NCI-H2196 (cell line): ENCODE data around the gene FTO.

Experiments
- DNase-seq: peaks from one replicate; lab custom pipeline; 2025; ENCODE audit not compliant: unreplicated experiment; lab: John Stamatoyannopoulos, UW

FTO gene

DNA sequence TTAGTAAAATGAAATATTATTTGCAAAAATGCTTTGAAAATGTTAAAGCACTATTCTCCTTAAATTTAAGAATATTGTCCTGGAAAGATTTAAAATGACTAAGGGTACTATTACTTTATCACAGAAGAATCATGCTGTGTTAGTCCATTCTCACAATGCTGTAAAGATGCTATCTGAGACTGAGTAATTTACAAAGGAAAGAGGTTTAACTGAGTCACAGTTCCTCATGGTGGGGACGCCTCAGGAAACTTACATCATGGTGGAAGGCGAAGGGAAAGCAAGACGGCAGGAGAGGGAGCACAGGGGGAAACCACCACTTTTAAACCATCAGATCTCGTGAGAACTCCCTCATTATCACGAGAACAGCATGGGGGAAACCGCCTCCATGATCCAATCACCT is 337.0 kb downstream of the FTO start:
- no peak for DNase-seq

DNA sequence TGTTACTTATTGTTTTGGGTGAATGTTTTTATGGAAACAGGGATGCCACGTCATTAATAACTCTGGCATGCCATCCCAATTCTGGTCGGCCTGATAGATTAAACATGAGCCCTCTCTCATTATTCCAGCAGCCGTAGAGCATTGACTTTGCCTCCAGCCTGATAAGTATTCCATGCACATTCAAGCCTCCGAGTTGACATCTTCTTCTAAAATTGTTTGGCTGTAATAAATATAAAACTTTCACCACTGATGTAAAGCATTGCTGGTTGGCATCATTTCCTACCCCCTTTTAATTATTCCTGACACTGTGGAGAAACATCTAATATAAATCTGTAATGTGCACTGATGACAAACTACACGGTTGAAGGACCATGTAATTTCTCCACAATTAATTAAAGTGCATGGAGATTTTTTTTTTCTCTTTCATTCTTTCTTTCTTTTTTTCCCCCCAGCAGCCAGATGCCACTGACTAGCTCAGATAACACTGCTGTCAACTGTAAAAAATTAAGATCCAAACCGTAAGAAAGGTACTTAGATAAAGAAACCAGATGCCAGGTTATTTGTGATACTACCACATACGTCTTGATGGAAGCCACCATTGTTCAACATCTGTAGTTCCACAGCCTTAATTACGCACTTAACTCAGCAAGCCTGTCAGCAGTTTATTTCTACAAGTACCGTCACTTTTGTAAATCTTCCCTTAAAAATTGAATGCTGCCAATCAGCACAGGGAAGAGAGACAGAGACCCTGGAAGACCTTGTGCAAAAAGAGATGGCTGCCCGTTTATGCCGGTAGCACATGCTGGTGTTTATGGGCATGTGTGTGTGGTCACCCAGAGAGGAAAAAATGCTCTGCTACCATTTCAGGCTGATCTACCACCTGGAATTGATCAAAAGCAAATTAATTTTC is 344.9 kb downstream of the FTO start:
- DNase-seq, result no peak

DNA sequence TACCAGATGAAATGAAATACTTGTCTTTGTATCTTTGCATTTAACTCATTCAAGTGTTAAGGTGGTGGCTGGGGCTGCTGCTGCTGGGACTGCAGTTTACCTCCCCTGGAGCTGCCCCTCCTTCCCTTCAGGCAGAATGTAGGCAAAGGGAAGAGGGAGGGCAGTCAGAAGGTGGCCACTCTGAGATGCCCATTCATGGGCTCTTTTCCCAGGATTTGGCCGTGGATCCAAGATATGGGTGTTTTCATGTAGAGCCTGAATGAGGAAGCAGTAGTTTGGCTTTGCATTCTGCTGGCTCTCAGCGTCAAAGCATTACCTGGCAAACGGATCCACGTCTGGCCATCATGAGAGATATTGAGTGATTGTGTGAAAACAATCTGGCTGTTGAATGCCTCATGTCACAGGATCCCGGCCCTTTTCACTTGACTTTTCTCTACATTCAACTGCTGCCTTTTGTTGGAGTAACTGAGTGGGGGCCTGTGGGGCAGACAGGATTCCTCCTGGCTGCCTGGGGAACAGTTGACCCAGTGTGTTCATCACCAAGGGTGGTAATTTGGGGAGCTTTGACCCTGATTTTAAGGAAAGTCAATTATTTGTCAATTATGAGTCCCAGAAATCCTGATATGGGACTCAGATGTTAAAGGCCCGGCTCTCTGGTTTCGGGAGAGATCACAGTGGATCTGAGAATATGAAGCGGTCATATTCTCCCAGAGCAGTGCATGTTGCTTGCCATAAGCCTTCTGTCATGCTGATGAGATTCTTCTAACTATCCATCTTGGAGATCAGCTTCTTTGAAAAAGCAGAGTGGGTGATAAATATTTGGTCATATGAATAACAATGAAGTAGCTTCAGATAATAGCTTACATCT is 345.9 kb downstream of the FTO start:
- DNase-seq, result no peak

DNA sequence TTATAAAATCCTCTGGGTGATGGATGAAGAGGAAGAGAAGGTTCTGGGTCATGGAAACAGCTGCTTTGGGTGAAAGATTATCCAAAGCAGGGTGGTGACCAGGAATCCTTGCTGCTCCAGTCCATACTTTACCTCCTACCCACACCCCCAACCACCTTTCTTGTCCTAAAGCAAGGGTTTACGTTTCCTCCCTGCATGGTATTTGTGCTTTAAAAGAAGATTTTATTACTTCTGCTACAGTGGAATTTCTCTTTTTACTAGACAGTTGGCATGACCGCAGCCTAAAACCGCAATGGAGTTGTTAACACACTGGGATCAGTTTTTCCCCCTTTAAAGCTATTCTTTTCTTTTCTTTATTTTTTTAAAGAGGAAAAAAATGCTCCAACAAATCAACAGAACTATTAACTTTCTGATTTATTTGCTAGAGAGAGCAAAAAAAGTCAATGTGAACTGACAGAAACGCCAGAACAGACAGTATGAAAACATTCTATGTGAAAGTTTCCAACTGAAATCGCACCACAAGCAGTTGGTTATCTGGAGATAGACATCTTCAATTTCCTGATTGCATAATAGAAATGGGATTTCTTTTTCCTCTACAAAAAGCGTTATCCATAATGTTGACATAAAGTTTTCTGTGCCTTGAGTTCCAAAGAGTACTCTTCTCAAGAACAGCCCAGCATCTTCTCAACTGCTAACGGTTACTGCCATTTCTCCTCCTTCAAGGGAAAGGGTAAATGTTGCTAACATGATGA is 346.7 kb downstream of the FTO start:
- no peak for DNase-seq

DNA sequence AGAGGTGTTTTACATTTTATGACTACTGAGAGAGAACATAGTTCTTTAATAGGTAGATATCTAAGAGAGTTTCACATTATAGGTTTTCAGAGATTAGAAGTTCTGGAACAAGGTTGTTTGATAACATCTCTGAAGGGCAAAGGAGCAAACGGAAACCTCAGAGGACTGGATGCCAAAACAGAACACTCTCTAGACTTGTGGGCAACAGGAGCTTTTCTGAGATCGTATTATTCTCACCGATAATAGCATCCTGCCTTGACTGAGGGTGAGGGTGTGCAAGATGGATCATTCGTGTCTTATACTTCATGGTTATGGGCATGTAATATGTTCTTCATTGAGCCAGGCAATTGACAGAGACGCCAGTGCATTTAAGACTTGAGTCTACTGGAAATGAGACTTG is 347.9 kb downstream of the FTO start:
- DNase-seq, result no peak

DNA sequence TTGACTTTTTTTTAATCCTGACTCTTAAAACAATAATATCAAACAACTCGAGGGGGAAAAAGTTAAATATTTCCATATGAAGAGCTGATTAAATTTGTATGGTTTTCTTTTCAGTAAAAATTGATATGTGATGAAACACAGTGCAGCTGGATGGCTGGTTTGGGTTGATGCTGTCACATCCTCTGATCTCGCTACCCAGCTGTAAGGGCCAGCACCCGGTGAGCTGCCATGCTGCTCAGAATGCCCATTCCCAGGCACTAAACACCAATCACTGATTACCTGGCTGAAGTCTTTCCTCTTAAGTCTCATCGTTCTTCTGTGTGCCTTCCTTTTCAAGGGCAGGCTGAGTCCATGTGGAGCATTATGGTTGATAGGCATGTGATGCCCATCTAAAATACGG is 348.3 kb downstream of the FTO start:
- no peak for DNase-seq

DNA sequence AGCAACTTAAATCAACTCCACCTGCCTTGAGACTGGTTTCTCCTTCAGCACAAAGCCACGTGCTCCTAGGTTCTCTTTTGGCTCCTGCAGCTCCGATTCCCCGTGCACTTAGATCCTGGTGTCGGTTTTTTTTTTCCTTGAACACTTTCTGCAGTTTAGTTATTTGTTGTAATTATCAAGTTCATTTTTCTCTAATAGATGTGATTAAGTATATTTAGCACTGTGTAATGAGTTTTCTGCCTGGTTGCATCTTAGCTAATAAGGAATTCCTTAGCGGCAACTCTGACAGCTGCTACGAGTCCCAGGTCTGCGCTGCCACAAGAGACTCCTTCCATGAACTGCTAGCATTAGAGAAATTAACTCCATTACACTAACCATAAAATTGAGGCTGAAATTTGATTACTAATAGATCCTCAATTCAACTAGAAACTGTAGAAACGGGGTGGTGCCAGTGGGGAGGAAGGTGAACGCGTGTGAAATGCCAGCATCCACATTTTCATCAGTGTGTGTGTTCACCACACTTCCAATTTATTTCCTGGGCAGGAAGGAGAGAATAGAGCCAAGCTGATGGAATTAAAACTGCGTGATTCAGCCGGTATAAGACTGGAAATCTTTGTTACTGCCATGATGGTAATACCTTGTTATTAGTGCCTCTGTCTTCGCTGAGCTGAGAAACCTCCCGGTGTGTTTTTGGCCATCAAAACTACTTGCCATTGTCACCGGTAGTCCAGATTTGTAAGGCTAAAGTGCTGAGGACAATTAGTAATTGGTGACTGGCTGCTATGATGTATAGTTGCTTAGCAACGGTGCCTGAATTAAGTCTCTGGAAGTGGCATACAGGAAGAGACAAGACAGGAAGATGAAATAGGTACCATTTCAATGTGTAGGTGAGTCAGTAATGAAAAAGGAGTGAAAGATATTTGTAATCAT is 350.2 kb downstream of the FTO start:
- DNase-seq, result no peak

DNA sequence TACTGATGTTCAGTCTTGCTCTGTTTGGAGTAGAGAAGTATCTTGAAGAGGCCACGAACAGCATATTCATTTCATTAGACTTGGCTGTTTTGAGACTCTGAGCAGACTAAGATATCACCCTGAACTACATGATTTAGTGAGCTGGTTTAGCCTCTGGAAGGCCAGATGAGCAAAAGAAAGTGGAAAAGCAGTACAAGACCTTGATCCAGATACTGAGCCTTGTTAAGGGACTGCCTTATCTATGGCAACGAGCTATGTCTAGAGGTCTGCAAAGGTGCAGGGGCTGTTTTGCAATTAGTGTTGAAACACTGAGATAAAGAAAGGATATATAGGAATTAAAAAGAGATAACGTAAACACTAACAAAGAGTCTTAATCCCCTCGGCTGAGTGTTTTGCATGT is 351.2 kb downstream of the FTO start:
- no peak for DNase-seq

DNA sequence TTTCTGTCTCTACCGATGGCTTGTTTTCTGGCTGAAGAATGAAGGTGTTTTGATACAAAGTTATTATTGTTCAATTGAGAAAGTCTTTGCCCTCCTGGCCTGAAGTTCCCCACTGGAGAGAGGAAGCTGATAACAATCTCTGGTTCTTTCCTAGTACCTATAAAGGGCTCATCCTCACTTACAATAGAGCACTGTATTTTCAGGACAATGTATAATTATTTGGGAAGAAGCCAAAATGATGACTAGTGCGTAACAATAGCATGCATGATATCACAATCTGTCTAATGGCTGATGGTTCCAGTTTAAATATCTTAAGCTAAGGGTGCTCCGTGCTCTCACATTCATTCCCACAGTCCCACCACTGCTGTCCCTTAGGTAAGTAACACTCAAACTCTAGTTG is 351.9 kb downstream of the FTO start:
- no peak for DNase-seq

DNA sequence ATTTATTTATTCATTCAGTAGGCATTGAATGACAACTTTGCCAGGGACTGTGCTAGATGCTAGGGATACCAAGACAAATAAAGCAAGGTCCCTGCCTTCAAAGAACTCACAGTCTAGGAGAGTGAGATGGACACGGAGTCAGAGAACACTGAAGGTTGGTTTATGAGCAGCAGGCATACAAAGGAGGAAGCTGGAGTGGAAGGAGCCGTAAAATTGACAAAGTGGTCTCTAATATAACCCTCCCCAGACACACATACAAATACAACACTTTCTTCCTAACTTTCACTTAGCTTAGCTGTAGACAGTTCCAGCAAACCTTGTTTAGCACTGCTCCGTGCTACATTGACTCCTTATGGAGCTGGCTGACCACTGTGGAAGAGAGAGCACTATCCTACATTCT is 353.0 kb downstream of the FTO start:
- DNase-seq, result no peak

DNA sequence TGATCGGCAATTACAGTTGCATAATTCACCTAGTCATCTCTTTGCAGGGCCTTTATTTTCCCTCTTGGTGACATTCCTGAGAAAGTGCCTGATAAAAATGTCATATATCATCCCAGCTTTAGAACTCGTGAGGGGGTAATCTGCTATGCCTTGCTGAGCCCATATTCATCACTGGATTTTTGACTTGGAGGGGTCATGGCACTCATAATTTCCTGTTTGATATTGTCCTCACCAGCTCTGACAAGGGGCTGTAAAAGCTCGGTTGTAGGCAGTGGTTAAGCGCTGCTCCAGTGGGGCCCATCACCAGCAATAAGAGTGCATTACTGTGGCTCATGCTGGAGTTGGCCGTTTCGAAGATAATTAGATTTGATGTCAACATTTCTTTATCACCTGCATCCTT is 355.4 kb downstream of the FTO start:
- DNase-seq, result no peak

DNA sequence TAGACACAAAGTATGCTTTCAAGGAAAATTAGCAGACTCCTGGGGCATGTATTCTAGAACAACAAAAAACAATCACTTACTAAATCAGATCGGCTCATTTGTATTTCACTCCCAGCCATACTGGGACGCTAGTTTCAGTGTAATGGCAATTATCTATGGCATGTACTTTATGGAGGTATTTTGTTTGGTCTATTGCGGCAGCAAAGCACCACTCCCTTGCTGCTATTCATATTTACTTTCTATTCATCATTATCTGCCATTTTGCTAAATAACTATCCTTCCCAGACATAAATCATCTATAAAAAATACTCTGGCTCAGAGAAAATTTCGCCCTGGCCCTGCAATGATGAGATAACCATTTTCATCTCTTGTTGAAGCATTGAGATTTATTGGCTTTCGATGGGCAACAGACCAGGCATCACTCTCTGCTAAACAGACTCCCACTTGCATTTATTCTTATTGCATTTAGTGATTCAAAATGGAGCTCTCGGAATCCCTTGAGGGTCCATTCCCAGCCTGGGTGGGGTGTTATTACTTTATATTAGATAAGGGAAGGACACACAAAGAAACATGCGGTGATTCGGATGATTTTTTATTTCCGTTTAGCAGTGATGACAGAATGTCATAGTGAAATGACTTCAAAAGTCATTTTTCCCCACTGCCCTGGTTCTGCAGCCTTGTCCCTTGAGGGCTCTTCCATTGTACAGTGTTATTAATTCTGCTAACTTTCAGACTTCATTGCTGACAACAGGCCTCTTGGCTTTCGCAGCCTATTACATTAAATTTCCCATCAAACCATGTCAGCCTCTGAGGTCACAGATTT is 356.9 kb downstream of the FTO start:
- no peak for DNase-seq

DNA sequence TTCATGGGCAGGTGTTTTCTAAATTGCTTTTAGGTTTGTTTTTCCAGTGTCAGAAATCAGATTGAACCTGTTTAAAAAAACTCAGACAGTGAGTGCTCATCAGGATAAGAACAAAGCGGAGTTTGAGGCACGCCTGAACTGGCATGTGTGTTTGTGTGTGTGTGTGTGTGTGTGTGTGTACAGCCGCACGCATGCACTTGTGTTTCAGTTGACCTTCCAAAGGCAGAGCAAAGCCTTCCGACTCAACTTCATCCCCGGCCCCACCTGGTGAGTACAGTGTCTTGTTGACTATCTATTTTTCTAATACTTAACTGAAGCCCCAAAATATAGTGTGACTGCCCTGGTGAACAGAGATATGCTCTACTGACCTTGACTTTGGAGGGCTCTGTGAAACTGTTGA is 357.5 kb downstream of the FTO start:
- DNase-seq, result no peak

DNA sequence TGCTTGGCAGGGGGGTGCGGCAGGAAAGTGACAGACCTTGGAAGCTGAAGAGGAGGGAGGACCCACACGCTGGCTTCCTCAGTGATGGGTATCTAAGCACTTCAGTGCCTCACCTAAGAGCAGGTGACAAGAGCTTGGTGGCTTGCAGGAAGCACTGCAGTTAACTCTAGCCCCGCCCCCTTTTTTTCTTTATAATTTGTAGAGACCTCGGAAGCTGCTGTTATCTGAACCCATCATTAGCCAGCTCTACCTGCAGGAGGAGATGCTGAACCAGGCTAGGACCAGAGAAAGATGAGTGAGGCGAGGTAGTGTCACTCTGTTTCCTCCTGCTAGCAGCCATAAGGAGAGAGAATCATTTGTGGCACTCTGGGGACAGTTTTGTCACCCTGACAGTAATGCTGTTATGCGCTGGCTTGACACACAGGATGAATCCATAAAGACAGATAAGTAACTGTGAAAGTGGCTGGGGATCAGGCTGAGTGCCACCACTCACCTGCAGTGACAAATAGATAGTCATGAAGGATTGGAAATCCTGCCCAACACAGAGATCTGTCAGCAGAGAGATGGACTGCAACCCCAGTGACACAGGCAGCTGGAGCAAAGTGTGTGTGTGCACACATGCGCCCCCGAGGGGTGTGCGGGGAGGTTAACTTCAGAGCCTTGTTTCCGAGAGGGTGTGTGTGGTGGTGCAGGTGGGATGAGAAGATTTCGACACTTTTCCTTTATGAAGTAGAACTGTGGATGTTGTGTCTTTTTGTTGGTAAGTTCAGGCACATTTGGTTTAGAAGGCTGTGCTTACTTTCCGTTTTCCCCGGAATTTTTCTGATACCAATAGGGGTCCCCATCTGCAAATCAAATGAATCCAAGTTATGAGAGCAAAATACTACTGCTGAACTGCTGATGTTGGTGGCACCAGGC is 358.7 kb downstream of the FTO start:
- DNase-seq, result no peak

DNA sequence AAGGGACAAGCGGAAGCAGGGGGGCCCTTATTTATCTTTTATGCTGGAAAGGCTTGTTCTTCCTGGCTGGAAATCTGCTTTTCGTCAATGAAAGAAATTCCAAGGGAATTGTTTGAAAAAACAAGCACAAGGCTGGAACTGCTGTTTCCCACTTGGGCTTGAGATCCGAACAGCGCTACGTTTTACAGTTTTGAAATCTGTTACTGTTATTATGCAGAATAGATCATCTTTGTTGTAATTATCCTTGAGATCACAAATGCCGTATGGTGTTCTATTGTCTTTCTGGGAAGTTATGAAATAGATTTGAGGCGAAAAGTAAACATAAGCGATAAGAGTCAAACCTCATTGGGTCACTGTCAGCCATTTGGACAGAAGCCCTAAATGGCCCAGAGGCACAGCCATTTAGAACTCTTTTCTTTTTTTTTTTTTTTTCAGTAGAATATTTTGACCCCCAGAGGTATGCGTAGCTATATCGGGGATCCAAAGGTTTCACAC is 359.4 kb downstream of the FTO start:
- no peak for DNase-seq

DNA sequence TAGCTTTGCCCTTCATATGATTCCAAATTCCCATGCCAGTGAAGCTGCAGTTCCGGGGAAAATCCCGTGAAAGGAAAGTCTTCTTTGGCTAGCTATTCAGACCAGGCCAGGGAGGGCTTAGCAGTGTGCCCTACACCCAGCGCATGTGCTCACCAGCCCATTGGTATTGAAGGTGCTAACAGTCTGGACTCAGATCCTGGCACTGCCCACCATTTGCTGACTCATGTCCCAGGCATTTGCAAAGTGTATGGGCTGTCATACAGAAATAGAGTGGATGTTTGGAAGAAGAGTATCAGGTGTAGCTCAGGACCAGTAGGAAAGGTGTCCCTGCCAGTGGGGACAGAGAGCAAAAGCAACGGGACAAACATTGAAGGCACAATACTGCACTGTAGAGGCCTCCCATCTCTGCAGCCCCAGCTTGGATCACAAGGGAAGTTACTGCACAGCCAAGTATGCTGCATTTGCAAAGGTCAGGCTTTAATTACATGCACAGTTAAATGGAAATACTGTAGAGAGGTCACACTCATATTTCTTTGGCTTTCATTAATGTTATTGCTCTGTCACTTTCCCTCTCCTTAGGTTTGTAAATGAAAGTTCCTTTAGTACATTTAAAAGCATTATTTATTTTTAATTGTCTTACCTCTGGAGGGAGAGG is 362.6 kb downstream of the FTO start:
- no peak for DNase-seq

DNA sequence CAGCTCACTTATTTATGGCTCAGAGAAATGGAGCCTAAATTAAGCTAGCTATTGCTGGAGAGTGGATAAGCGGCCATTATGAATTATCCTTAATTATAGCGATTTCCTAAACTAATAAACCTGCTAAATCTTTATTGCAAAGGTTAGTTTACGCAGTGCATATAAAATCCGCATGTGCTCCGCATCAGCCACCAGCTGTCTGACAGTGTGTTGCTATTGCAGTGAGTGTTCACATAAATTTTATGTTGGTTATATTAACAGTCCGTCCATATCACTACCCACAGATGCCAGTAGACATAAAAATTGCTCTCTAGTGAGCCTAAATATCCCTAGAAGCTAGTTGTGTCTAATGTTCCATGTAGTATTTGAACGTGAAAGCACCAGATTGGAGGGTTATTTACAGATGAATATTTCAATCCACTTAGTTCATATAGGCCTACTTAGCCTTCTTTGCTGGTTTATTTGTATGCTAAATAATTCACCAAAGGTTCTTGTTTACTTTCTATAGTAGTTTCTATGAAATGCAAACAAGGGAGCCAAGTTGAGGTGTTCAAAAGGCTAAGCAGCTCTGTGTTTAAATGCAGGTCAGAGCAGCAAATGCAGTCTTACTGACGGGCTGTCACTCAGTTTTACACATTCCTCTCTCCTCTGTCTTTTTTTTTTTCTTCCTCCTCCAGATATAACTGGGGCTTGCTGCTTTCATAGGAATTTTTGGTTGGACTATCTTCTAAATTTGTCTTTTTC is 363.5 kb downstream of the FTO start:
- no peak for DNase-seq
